ENCODE measurements around the gene TTYH3. TPM values are rescaled to one million over a fixed set of nuclear protein-coding genes. Genes with fewer than 3 reads are reported as not detected.
"Not testable (repeated sequence)": the region's sequence is repeated elsewhere in the genome, so short reads cannot be mapped to it uniquely, and the experiment has no call there.

Gene TTYH3
- total RNA-seq, 1 donor from 2014 or later: 25.4 TPM

GRCh38 chr7:2689951-2690705 is 58.3 kb downstream of the TTYH3 start:
- Mint-ChIP-seq H3K36me3 (ENCODE audit: low read depth) (no peaks in the 10 kb centered on the region), H3K27ac (no peak overlapping the region), H3K4me3 (no peak overlapping the region), H3K27me3 (peaks cover 29% of the 10 kb centered on the region), H3K9me3 (no peaks in the 10 kb centered on the region), H3K4me1 (peaks cover 8% of the 10 kb centered on the region)
- intact Hi-C loops (cut with micrococcal nuclease): loop anchor here (1.0 to 5.0 kb wide), 2 partner anchors 8 to 47 kb away; no protein-coding TSS in a partner anchor
- ATAC-seq (ENCODE audit: low read depth) (no peak), DNase-seq (no peak)
- ChIA-PET CTCF (interaction anchor here (0.8 to 2.8 kb wide), 4 partner anchors 9 to 45 kb away, joined by 3 to 8 read pairs (median 4); no protein-coding TSS in a partner anchor), POLR2A (interaction anchor here (2.1 to 2.2 kb wide), 2 partner anchors 9 to 20 kb away, joined by 15 read pairs; no protein-coding TSS in a partner anchor)
- TF ChIP-seq CTCF (IDR thresholded peaks at IDR 0.05): no peak

GRCh38 chr7:2691011-2691707 is 59.4 kb downstream of the TTYH3 start:
- intact Hi-C loops (cut with micrococcal nuclease): no loop called here
- no peak overlapping the region for H3K27ac Mint-ChIP-seq
- no peaks in the 10 kb centered on the region for H3K36me3 Mint-ChIP-seq (ENCODE audit: low read depth)

GRCh38 chr7:2691932-2692439 is 60.2 kb downstream of the TTYH3 start:
- H3K27ac Mint-ChIP-seq; H3K36me3 Mint-ChIP-seq (ENCODE audit: low read depth); intact Hi-C loops (cut with micrococcal nuclease); DNase-seq; H3K4me3 Mint-ChIP-seq; H3K4me1 Mint-ChIP-seq; CTCF ChIA-PET; H3K9me3 Mint-ChIP-seq; ATAC-seq (ENCODE audit: low read depth): not testable (repeated sequence)
- H3K27me3 Mint-ChIP-seq: peaks cover 22% of the 10 kb centered on the region
- POLR2A ChIA-PET: interaction anchor here (0.7 kb wide), 1 partner anchor 12 kb away, joined by 7 read pairs; no protein-coding TSS in a partner anchor

More at GRCh38 chr7:2691011-2691707, 59.4 kb downstream of the TTYH3 start:
- Mint-ChIP-seq H3K4me1 (peaks cover 8% of the 10 kb centered on the region), H3K4me3 (no peak overlapping the region), H3K27me3 (peaks cover 25% of the 10 kb centered on the region), H3K9me3 (no peaks in the 10 kb centered on the region)
- ChIA-PET POLR2A (interaction anchor here (0.7 kb wide), 1 partner anchor 11 kb away, joined by 7 read pairs; no protein-coding TSS in a partner anchor), CTCF (interaction anchor here (2.8 kb wide), 1 partner anchor 18 kb away, joined by 8 read pairs; no protein-coding TSS in a partner anchor)
- no peak for DNase-seq
- no peak for ATAC-seq (ENCODE audit: low read depth)
- no peak for TF ChIP-seq CTCF (IDR thresholded peaks at IDR 0.05)

GRCh38 chr7:2692543-2692942 is 60.8 kb downstream of the TTYH3 start:
- peaks cover 18% of the 10 kb centered on the region for H3K27me3 Mint-ChIP-seq
- H3K9me3 Mint-ChIP-seq: no peaks in the 10 kb centered on the region
- intact Hi-C loops (cut with micrococcal nuclease): no loop called here
- H3K27ac Mint-ChIP-seq: no peak overlapping the region
- ATAC-seq (ENCODE audit: low read depth) (no peak), DNase-seq (no peak)
- ChIA-PET POLR2A (no interaction called here), CTCF (no interaction called here)
- peaks cover 8% of the 10 kb centered on the region for H3K4me1 Mint-ChIP-seq
- no peak for TF ChIP-seq CTCF (IDR thresholded peaks at IDR 0.05)
- H3K36me3 Mint-ChIP-seq (ENCODE audit: low read depth): no peaks in the 10 kb centered on the region
- no peak overlapping the region for H3K4me3 Mint-ChIP-seq

GRCh38 chr7:2693420-2694121 is 61.8 kb downstream of the TTYH3 start:
- POLR2A ChIA-PET: not testable (repeated sequence)
- Mint-ChIP-seq H3K4me1 (peaks cover 13% of the 10 kb centered on the region), H3K27me3 (peaks cover 18% of the 10 kb centered on the region)

GRCh38 chr7:2694122-2694436 is 62.3 kb downstream of the TTYH3 start:
- H3K9me3 Mint-ChIP-seq; CTCF ChIA-PET; ATAC-seq (ENCODE audit: low read depth); POLR2A ChIA-PET; intact Hi-C loops (cut with micrococcal nuclease); H3K36me3 Mint-ChIP-seq (ENCODE audit: low read depth); H3K27ac Mint-ChIP-seq; H3K4me3 Mint-ChIP-seq; DNase-seq: not testable (repeated sequence)
- Mint-ChIP-seq H3K27me3 (peaks cover 13% of the 10 kb centered on the region), H3K4me1 (peaks cover 13% of the 10 kb centered on the region)

More at GRCh38 chr7:2693420-2694121, 61.8 kb downstream of the TTYH3 start:
- ATAC-seq (ENCODE audit: low read depth); CTCF ChIA-PET; intact Hi-C loops (cut with micrococcal nuclease); H3K27ac Mint-ChIP-seq; H3K9me3 Mint-ChIP-seq; H3K36me3 Mint-ChIP-seq (ENCODE audit: low read depth); H3K4me3 Mint-ChIP-seq; DNase-seq: not testable (repeated sequence)

All from activated B cell treated with CpG ODN at 0.5 μM for 24 hours (primary cell).